HG02884 (cell line): ENCODE data around the gene IMPDH2.

Experiments used
- ATAC-seq: cut with Tn5 transposase; IDR thresholded peaks from one replicate; pipeline ENCODE4 v1.9.1; 2021; ENCODE audit warnings: mild to moderate bottlenecking, moderate library complexity; ENCODE audit not compliant: unreplicated experiment

Gene IMPDH2

DNA sequence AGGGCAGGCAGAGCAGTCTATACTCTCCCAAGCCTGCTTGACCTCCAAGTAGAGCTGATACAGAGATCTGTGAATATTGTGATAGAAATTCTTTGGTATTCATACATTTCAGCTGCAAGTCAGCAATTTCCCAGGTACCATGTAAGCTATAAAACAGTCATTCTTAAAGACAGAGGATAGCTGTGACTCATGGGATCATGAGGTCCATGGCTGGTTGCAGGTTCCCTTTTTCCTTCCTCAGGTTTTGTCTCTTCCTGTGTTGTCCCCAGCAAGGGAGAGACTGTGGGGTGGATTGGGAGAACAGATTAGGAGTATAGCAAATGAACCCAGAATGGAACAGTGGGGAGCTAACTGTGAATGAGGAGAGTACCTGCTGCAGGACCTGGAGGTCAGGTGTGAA, 44.5 kb downstream of the IMPDH2 start:
- no peak for ATAC-seq

DNA sequence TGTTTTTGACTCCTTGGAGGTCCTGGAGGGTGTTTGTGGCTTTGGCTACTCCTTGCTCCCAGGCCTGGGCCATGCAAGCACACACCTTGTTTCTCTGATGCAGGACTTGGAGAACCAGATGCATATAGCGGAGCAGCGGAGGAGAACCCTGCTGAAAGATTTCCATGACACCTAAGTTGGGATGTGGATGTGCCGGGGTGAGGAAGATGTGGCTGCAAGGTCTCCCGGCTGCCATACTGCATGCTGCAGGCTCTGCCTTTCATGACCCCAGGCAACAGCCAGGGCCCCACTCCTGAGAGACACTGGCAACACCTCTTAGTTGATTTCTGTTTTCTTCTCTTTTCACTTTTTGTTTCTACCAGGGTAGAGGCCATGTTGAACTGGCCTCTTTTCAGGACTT, 46.1 kb downstream of the IMPDH2 start:
- no peak for ATAC-seq

DNA sequence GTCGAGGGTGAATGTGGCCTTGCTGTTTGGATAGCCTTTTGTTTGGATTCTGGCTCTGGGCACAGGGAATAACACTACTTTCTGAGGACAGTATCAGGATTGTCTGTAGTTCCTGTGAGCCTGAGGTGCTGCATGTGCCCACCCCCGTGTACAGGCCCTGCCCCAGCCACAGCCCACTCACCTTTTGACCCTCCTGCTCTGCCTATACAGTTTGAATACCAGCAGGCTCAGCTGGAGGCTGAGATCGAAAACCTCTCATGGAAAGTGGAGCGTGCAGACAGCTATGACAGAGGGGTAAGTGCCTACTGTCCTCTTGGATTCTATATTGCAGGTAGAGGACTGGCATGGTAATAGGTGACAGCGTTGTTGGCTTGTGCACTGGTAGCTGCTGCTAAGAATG, 46.5 kb downstream of the IMPDH2 start:
- ATAC-seq, result no peak

DNA sequence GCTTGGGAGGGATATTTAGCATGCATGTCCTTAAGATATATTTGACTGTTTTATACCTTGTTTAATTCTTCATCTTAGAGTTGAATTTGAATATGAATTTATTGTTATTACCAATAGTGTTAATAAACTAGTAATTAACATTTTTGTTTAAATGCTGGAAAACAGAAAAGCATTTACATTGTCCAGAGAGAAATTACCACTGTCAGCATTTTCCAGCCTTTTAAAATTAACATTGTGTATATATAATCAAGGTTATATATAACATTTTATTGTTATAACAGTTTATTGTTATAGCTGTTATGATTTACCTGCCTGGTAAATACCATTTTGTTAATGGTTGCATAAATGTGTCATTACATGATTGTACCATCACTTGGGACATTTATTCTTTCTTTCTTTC, 47.2 kb downstream of the IMPDH2 start:
- no peak for ATAC-seq

DNA sequence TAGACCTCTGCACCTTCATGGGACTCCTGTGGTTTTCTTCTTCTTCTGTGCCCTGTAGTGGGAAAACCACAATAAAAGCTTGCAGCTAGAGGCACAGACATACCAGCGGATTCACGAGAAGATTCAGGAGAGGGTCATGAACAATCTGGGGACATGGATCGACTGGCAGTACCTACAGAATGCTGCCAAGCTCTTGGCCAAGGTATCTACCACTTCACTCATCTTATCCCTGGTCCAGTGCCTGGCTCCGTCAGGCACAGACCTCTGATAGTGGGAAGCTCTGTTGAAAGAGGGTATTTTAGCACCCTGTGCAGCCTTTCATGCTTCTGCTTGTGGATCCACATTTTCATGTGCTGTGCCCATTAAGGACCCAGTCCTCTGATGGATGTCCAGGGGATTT, 48.9 kb downstream of the IMPDH2 start:
- no peak for ATAC-seq

DNA sequence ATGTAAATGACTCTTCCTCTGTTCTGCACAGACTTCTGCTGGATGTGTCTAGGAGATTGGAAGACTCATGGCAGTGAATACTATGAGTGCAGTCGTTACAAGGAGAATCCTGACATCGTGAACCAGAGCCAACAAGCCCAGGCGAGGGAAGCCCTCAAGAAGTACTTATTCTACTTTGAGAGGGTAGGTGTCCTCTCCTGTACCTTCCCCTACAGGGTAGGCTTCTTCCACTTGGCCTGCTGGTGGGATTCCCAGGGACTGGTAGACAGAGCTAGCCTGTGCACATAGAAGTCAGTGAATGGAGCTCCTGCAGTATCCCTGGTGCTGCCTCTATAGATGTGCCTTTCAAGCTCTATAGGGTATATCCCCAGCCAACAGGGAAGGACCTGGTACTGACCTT, 49.7 kb downstream of the IMPDH2 start:
- ATAC-seq, result no peak
